Stimulated activated CD4-positive, alpha-beta T cell treated with anti-CD3 and anti-CD28 coated beads, Interleukin-4, amount 100 ng/mL, for 48 hours (primary cell): Measurements from ENCODE around the gene CAMK4.

Experiments
- DNase-seq, 2 donors: peaks; one replicate each; pipeline ENCODE4 v3.0.0-alpha.2; 2020; ENCODE audit warnings: low read depth in 2 of 2

The CAMK4 gene

DNA sequence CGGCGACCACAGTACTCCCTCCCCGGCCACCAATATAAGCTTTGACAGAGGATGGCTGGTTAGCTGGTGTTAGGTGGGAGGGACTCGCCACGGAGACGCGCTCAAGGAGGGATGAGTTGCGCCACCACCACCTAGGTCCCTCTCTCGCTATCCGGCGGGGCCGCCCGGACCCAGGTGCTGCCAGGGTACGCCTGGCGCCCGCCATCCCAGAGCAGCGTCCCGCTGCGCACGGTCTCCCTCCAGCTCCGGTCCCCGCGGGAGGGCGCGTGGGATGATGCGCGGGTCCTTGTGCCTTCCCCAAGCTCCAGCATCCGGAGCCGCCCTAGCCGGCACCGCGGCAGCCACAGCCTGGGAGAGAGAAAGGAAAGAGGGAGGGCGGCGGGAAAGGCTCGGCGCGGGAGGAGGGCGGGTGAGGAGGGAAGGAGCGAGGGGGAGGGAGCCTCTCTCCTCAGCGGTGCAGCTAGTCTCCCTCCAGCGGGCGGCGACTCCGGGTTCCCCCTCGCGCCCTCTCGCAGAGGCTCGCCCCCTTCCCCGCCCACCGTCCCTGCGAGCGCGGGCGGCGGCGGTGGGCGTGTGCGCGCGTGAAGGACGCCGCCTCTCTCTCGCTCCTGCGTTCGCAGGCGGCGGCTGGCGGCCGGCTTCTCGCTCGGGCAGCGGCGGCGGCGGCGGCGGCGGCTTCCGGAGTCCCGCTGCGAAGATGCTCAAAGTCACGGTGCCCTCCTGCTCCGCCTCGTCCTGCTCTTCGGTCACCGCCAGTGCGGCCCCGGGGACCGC, at the start of gene CAMK4:
CAMK4 (plus strand) TSS at position 598 of the 774 bp plus-strand sequence; CDS start at position 698, 100 bp downstream.
- DNase-seq, result peak; percentile 45 to 52

DNA sequence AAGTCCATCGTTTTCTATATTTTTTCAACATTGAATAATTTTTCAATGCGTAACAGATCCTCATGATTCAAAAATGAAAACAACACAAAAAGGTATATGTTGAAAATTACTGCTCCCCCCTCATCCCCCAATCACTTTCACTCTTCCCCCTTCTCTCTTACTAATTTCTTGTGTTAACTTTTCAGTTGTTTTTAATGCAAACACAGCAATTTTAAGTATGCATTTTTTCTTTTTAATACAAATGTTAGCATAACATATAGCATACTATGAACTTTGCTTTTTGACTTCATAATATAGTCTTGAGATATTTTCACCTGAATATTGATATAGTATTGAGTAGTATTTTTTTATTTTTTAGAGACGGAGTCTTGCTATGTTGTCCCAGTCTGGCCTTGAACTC, 41.1 kb upstream of the CAMK4 start:
- no peak for DNase-seq

DNA sequence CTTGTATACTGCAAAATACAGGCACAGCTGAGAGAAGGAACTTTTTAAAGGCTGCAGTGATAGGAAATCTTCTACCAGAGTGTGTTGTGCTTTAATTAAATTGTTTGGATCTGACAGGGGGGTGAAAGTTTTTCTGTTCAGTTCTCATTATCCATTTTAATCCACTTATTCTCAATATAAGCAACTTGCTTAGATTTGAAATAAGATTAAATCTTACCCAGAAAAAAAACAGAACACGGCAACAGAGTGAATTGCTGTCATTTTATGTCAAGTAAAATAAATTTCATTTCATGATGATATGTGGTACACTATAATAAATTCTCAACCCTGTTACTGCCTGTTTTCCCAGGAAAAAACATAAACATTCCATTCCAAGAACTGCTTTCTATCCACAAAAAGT, 37.1 kb upstream of the CAMK4 start:
- no peak for DNase-seq

DNA sequence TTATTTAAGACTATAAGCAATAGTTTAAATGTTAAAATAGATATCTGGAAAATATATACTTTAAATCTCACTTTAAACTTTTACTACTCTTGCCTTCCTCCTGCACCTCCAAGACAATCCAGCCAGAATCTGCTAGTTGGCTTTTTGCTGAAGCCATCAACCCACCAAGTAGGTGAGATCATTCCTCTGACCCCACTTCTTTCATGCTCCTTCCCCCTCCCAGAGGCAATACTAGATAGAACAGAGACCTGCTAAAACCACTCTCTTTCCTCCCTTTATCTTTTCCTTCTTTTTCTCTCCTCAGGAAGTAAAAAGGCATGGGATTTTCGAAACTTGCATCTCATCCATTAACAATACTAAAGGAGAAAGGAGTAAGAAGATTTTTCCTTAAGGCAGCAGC, 30.1 kb upstream of the CAMK4 start:
- DNase-seq, result no peak

DNA sequence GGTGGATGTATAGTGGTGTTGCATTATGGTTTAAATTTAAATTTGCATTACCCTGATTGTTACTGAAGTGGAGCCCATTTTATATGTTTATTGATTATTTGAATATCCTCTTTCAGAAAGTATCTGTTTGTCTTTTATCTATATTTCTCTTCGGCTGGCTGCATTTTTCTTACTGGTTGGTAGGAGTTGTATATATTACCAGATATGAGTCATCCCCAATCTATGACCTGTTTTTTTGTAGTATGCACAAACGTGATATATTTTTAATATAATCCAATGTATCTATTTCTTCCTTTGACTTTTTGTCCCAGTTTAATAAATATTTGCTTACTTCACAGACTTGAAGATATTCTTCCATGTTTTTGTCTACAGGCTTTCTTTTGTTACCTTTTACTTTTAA, 29.3 kb upstream of the CAMK4 start:
- DNase-seq, result no peak

DNA sequence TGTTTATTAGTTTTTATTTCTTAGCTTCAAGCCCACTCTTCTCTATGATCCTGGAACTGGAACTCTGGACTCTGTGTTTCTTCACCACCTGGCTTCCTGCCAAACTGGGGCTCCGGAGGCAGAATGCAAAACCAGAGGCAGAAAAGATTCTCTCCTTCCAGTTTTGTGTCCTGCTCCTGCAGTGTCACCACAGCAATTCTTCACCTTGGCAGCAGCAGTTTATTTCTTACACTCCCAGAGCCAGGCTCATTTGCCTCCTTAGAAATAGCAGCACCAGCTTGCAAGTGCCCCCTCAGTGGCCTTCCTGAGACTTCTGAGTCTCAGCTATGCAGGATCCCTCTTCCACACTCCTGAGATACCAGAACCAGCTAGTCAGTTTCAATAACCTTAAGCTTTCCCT, 26.7 kb upstream of the CAMK4 start:
- no peak for DNase-seq

DNA sequence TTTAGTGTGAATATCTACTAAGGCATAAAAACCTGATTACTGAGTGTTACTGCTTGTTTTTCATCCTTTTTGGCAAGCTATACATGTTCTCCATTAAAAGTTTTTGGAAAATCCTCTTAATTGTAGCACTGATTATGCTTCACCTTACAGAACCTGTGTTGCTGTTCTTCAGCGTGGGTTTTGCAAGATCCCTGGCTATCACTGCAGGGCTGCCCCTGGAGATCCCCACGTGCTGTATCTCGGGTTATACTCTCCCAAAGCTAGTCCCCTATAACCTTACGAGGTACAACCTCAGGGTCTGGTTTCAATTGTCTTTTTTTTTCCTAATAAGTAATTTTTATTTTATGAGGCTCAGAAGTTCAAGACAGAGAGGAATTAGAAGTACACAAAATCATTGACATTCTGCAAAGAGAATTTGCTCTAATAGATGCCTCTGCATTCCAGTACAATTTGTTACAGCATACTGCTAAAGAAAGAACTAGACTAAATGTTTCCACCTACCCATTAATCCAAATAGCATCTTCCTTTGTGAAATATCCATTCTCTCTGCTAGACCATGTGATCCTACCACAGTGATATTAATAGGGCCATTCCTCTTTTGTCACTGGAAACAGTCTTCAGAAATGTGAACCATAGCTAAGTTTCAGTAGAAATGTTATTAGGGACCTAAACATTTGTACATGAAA, 25.8 kb upstream of the CAMK4 start:
- no peak for DNase-seq

DNA sequence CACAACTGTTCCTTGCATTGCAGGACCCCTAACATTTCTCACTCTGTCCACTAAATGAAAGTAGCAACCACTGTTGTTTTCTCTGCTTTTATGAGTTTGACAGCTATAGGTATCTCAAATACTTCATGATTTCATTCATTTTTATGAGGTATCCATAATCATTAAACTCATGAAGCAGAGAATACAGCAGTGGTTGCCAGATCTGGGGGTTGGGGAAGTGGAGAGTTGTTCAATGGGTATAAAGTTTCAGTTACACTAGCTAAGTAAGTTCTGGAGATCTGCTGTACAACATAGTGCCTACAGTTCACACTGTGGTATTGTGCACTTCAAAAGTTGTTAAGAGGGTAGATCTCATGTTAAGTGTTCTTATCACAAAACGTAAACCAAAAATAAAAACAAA, 23.4 kb upstream of the CAMK4 start:
- DNase-seq, result no peak

DNA sequence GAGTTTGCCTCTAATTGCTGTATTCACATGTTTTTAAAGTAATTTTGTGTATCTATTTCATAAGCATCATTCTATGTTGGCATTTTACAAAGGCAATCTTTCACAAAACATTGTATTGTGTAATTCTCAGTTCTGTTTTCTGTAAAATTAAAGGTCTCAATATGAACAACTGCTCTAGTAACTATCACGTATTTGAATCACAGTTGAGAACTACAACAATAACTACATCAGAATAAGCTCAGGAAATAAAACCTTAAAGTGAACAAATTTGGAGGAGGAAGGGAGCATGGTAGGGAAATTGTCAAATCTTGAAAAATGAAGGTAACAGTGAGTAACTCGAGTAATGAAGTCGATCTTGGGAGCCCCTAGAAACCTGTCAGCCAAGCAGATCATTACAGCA, 22.5 kb upstream of the CAMK4 start:
- no peak for DNase-seq

DNA sequence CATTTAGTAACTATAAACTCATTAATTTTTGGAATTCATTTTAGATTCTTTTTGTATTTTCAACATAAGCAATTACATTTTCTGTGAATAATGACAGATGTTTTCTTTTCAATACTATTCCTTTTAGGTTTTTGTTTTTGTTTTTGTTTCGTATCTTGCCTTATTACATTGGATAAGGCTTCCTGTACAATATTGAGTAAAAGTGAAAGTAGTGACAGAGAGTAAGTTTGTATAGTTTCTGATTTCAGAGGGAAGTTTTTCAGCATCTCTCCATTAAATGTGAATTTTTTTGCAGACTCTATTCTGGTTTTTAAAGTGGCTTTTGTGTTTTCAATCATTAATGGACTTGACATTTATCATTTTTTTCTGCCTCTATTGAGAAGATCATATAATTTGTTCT, 12.8 kb upstream of the CAMK4 start:
- no peak for DNase-seq

DNA sequence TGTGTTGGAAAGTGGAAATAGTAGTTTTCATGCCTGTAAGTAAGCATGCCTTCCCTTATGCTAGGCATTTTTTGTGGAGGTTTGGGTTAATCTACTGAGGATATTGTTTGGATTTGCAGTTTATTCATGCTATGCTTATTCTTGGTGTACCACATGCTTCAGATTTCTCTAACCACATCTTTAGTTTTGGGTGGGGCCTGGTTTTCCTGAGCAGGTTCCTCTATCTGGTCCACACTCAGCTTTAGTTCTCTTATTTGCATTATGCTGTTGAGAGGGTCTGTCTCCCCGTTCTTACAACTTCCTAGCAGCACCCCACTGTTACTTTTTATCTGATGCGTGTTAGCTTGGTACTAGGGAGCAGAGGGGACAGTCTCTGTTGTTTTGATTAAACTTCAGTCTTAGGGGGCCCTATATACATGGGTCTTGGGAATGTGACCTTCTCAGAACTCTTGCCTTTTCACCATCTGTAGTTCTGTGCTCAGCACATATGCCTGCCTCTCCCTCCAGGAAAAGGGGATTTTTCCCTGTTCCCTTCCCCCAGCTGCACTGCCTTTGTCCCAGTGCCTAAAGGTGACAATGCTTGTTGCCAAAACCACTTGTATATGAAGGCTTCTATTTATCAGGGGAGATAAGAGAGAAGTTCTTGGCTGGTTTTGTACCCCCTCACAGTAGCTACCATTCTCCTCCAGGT, 10.0 kb upstream of the CAMK4 start:
- DNase-seq, result no peak

DNA sequence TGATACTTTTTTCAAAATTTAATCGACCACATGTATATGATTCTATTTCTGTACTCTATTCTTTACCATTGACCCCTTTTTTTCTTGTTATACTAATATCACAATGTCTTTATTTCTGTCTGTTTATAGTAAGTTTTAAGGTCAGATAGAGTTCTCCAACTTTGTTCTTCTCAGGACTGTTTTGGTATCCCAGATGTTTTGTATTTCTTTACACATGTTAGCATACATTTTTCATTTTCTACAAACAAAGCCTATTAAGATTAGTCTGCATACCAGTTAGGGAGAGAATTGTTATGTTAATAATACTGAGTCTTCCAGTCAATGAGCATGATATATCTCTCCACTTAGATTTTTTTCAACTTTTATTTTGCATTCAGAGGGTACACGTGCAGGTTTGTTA, 8.2 kb upstream of the CAMK4 start:
- DNase-seq, result no peak

DNA sequence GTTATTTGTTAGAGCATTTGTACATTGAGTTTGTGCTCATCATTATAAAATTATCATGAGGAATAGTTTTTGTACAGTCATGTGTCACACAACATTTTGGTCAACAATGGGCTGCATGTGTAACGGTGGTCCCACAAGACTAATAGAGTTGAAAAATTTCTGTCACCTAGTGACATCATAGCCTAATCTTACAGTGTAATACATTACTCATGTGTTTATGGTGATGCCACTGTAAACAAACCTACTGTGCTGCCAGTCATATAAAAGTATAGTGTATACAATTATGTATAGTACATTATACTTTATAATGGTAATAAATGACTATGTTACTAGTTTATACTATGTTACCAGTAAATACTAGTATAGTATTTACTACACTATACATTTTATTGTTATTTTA, 3.0 kb upstream of the CAMK4 start:
- DNase-seq, result no peak

DNA sequence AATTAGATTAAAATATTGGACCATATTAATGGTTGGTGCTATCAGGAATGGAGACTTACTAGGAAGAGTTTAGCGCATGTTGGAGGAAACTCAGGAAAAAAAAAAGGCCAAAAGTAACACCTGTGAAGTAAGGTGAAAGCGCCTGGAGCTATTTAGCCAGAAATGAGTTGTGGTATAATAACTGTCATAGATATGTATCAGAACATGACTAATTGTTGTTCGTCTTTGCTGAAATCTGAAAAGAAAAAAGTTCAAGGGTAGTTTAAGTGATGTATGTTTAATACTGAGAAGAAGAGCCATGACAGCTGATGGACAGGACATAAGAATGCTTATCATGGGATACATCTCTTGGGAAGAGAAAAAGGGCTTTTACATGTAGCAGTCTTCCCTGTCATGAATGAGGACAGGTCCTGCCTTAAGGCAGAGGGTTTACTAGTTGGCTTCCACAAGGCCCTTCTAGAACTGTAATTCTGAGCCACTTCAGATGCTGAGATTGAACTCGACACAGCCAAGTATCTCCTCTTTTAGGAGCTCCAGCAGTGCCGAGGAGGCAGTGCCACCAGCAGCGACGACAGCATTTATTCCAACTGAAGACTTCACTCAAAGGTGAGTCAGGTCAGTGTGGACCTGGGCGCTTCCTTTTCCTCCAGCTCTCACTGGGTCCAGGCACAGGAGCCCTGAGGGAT, 940 bp upstream of the CAMK4 start:
- no peak for DNase-seq

DNA sequence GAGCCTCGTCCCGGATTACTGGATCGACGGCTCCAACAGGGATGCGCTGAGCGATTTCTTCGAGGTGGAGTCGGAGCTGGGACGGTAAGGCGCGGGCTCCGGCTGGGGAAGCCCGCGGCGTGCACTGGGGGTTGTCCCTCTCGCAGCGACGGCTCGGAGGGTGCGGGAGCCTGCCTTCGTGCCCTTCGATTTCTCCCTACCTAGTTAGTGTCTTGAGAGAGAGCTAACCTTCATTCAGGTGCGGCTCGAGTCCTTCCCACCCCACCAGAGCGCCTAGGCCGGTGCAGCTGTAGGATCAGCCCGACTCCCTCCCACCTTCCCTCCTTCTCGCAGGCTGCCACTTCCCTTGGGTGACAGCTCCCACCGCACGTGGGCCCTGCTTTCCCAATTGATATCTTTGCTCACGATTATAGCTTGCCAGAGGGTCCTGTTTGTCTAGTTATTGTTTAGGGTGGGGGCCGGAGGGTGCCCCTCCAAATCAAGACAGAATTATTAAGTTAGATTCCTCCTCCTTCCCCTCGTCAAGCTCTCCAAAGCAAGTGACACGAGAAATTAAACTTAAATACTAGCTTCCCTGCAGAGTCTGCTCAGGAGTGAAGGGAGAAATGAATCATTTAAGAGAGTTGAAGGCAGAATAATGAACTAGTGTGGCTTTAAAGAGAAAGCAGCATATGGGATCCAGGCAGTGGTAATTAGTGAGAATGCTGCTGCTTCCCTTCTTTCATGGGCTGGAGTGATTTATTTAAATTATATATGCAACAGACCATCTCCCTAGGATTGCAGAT, 569 bp downstream of the CAMK4 start:
- DNase-seq, result peak; percentile 26 to 30

DNA sequence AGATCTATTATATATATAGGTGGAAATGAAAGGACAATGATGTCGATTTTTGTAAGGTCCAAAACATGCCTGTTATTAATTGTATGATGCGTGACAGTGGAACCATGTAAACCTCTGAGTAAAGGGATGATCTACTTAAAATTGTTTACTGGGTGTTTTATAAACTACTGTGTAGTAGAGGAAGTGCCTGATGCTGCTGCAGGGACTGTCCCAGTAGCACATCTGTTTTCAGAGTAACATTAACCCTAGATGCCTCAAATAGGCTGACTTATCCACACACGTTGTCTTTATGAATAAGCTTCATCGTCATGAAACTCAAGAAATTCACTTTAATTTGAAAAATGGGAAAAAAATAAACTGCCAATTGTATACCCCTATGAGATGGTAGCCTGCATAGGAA, 1.7 kb downstream of the CAMK4 start:
- no peak for DNase-seq

DNA sequence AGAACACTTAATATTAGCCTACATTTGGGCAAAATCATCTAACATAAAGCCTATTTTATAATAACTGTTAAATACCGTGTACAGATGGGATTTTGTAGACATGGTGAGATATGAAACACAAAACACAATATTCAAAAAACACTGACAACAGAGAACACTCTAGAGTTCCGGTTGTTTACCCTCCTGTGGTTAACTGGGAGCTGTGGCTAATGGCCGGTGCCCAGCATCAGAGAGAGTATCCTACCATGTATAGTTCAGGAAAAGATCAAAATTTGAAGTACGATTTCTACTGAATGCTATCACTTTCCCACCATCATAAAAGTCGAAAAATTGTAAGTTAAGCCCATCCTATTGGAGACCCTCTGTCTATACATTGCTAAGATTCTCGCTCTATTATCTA, 2.4 kb downstream of the CAMK4 start:
- no peak for DNase-seq

DNA sequence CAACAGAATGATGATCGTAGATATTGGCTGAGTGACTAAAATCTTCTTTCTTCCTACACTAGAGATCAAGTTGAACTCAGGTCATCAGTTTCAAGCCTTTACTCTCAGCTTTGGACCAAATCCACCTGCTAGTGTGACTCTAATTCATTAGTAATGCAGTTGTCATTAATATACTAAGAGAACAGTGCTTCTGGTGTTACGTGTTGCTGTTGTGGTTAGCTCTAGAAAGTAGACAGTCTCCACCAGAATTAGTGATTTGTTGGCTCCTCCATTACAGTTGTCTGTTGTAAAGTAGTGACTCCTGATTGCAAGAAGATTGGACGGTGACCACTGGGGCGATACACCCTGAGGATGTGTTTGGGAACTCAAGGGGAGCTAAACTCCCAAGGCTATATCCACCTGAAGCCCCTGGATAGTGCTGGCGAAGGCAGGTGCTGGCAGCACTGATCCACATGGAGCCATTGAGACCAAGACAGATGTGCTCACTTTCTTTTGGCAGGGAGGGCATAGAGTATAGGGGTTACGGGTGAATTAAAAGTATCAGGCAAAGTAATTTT, 3.1 kb downstream of the CAMK4 start:
- no peak for DNase-seq

DNA sequence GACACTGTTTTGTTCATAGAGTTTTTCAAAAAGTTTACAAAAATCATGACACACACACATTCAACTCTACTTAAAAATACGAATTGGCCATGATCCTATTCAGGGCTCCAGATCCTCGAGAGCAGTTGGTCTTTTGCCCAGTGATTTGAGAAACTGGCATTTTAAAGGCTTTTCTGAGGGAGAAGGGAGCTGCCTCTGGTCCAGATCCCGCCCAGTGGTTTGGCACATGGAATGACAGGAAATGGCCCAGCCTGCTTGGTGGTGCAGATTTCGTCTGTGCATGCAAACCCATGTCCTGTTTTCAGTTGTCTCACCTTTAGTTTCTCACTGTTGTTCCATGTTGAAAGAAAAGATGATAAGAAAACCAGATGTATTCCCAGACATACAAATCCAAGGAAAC, 3.6 kb downstream of the CAMK4 start:
- no peak for DNase-seq

DNA sequence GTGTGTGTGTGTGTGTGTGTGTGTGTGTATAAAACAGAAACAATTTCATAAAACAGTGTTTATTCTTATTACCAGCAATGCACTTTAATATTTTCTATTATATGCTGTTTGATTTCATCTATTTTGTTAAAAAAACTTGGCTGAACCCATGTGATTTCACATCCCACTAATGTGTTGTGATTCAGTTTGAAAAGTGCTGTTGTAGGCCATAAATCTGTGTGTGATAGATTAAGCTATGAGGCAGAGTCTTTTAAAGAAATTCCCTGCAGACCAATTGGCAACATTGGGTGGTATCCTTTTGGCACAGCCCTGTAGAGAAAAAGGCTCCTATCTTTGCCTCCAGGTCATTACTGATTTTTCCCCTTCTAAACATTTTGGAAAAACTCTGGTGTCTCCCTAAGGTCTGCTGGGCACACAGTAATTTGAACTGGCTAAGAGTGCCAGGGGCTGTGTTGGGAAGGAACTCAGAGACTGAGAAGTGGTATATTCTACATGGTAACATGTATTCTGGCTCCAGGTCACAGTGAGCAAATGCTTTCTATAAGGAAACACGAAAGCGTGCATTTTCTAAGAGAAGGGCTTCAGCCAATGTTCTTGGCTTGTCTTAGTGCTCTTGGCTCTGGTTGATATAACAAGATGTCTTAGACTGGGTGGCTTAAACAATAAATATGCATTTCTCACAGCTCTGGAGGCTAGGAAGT, 4.5 kb downstream of the CAMK4 start:
- DNase-seq, result no peak
